ENCODE measurements around the gene SUMO3.

DNA sequence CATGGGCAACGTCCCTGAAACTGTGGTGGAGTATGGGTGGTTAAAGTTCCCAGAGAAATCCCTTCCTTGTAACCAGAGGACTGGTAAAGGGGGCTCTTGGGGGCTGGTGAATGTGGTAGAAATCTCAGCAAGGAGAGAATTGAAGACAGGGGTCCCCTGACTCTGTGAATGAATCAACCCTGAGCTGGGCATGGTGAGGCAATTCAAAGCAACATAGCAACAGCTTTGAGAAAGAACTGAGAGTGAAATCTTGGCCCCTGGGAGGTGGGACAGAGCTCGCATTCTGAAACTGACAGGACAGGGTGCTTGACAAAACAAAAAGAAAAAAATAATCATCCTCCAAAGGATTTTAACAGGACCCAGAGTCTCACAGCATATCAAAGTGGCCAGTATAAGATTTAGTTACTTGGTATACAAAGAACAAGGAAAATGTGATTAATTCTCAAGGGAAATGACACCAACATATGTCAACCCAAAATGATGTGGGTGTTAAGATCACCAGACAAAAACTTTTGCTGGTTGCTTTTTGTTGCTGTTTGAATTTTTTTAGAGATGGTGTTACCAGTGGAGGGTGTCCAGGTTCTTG is 11.7 kb upstream of the SUMO3 start:
- TF ChIP-seq, protein P1, sequence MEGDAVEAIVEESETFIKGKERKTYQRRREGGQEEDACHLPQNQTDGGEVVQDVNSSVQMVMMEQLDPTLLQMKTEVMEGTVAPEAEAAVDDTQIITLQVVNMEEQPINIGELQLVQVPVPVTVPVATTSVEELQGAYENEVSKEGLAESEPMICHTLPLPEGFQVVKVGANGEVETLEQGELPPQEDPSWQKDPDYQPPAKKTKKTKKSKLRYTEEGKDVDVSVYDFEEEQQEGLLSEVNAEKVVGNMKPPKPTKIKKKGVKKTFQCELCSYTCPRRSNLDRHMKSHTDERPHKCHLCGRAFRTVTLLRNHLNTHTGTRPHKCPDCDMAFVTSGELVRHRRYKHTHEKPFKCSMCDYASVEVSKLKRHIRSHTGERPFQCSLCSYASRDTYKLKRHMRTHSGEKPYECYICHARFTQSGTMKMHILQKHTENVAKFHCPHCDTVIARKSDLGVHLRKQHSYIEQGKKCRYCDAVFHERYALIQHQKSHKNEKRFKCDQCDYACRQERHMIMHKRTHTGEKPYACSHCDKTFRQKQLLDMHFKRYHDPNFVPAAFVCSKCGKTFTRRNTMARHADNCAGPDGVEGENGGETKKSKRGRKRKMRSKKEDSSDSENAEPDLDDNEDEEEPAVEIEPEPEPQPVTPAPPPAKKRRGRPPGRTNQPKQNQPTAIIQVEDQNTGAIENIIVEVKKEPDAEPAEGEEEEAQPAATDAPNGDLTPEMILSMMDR (IDR thresholded peaks at IDR 0.05; ENCODE audit: low read depth, low read length, poor library complexity, severe bottlenecking) = no peak
- no peak for TF ChIP-seq EZH2phosphoT487 (IDR thresholded peaks at IDR 0.05; ENCODE audit: borderline replicate concordance, low read length)

Measured in DOHH2 (cell line).